Ishikawa (cell line): ENCODE results near the gene SMARCA4.
A peak's percentile ranks its signal among the peaks of the same experiment; 100 is the strongest.

Experiments
- CEBPB ChIP-seq: IDR thresholded peaks from 2 replicates; pipeline ENCODE4 v1.6.1; 2012
- CREB1 ChIP-seq: IDR thresholded peaks from 2 replicates; pipeline ENCODE4 v1.6.1; 2012; ENCODE audit warnings: low read depth
- EGR1 ChIP-seq: IDR thresholded peaks from 2 replicates; pipeline ENCODE4 v1.6.1; 2012
- EP300 ChIP-seq: IDR thresholded peaks from 2 replicates; pipeline ENCODE4 v1.6.1; 2012; ENCODE audit warnings: borderline replicate concordance
- FOXM1 ChIP-seq: IDR thresholded peaks from 2 replicates; pipeline ENCODE4 v1.6.1; 2012; ENCODE audit warnings: low read depth, borderline replicate concordance
- NFIC ChIP-seq: IDR thresholded peaks from 2 replicates; pipeline ENCODE4 v1.6.1; 2012
- TCF12 ChIP-seq: IDR thresholded peaks from 2 replicates; pipeline ENCODE4 v1.6.1; 2012; ENCODE audit warnings: low read depth
- TEAD4 ChIP-seq: IDR thresholded peaks from 2 replicates; pipeline ENCODE4 v1.6.1; 2012
- ZBTB7A ChIP-seq: IDR thresholded peaks from 2 replicates; pipeline ENCODE4 v1.6.1; 2012; ENCODE audit warnings: low read depth
- TF ChIP-seq, protein P1 (sequence below): IDR thresholded peaks from 2 replicates; pipeline ENCODE4 v1.6.1; 2012

Gene SMARCA4

DNA sequence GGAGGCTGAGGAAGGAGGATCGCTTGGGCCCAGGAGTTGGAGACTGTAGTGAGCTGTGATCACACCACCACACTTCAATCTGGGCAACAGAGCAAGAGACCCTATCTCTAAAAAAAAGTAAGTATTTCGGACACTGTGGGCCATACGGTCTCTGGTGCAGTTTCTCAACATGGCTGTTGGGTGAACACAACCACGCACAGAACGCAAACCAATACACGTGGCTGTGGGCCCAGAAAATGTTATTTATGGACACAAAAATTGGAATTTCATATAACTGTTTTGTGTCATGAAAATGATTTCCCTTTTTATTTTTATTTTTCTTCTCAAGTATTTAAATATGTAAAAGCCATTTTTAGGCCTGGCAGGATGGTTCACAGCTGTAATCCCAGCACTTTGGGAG is 147.9 kb downstream of the SMARCA4 start:
- TF ChIP-seq TCF12 (no peak), TEAD4 (no peak), NFIC (no peak), CREB1 (no peak), CEBPB (no peak), ZBTB7A (no peak)
- TF ChIP-seq, protein P1, sequence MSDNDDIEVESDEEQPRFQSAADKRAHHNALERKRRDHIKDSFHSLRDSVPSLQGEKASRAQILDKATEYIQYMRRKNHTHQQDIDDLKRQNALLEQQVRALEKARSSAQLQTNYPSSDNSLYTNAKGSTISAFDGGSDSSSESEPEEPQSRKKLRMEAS: no peak

DNA sequence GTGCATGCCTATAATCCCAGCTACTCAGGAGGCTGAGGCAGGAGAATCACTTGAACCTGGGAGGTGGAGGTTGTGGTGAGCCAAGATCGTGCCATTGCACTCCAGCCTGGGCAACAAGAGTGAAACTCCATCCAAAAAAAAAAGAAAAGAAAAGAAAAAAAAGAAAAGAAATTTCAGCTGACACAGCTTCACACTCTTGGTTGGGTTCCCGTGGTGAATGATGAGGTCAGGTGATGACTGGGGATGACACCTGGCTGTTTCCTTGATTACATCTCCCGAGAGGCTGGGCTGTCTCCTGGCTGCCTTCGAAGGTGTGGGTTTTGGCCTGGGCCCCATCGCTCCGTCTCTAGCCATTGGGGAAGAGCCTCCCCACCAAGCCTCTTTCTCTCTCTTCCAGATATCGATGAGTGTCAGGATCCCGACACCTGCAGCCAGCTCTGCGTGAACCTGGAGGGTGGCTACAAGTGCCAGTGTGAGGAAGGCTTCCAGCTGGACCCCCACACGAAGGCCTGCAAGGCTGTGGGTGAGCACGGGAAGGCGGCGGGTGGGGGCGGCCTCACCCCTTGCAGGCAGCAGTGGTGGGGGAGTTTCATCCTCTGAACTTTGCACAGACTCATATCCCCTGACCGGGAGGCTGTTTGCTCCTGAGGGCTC is 150.4 kb downstream of the SMARCA4 start:
- no peak for TF ChIP-seq EGR1

DNA sequence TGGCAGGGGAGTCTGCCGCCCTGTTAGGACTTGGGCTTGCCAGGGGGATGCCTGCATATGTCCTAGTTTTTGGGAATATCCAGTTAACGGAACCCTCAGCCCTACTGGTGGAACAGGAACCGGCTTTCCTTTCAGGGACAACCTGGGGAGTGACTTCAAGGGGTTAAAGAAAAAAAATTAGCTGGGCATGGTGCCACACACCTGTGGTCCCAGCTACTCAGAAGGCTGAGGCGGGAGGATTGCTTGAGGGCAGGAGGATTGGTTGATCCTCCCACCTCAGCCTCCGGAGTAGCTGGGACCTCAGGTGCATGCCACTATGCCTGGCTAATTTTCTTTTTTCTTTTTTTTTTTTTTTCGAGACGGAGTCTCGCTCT is 150.9 kb downstream of the SMARCA4 start:
- TF ChIP-seq EP300: no peak
- TF ChIP-seq FOXM1: no peak
- no peak for TF ChIP-seq TCF12
- TF ChIP-seq NFIC: peak; percentile 56
